Measurements from ENCODE around the gene CNTN5. TPM values are rescaled to one million over a fixed set of nuclear protein-coding genes. Genes with fewer than 3 reads are reported as not detected.
"Not testable (repeated sequence)": the region's sequence is repeated elsewhere in the genome, so short reads cannot be mapped to it uniquely, and the experiment has no call there.

Gene CNTN5
- total RNA-seq, 4 donors from 2014 or later: not detected

DNA sequence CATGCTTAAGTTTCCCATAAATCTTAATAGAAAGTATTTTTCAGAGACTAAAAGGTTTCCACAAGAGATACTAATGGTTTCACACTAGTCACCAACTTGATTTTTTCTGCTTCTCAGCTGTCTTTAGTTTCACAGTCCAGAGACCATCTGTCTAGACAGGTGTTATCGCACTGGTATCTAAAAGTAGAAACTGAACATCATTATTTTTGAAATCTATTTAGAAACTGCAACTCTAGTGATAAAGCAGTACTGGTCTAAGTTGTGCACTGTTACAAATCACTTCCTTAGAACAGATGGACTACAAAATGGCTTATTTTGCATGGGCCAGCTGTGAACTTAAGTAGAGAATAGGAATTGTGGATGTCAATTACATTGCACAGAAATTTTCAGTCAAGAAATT lies 78.0 kb downstream of the CNTN5 start:
- TF ChIP-seq, protein P1, sequence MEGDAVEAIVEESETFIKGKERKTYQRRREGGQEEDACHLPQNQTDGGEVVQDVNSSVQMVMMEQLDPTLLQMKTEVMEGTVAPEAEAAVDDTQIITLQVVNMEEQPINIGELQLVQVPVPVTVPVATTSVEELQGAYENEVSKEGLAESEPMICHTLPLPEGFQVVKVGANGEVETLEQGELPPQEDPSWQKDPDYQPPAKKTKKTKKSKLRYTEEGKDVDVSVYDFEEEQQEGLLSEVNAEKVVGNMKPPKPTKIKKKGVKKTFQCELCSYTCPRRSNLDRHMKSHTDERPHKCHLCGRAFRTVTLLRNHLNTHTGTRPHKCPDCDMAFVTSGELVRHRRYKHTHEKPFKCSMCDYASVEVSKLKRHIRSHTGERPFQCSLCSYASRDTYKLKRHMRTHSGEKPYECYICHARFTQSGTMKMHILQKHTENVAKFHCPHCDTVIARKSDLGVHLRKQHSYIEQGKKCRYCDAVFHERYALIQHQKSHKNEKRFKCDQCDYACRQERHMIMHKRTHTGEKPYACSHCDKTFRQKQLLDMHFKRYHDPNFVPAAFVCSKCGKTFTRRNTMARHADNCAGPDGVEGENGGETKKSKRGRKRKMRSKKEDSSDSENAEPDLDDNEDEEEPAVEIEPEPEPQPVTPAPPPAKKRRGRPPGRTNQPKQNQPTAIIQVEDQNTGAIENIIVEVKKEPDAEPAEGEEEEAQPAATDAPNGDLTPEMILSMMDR (IDR thresholded peaks at IDR 0.05): no peak
- ATAC-seq (ENCODE audit: low FRiP score) (no peak), DNase-seq (ENCODE audit: low spot score) (no peak)

DNA sequence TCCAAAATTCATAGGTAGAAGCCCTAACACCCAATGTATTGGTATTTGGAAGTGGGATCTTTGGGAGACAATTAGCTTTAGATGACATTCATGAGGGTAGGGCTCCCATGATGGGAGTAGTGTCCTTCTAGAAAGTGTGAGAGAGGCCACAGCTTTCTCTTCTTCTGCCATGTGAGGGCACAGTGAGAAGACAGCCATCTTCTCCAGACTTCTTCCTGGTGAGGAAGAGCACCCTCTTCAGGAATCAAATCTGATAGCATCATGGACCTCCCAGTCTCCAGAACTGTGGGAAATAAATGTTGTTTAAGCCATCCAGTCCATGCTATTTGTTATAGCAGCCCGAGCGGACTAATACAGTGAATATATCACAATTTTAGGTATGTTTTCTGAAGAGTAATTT lies 96.9 kb downstream of the CNTN5 start:
- ATAC-seq (ENCODE audit: low FRiP score) (no peak), DNase-seq (ENCODE audit: low spot score) (no peak)
- TF ChIP-seq, protein P1 (IDR thresholded peaks at IDR 0.05): no peak

DNA sequence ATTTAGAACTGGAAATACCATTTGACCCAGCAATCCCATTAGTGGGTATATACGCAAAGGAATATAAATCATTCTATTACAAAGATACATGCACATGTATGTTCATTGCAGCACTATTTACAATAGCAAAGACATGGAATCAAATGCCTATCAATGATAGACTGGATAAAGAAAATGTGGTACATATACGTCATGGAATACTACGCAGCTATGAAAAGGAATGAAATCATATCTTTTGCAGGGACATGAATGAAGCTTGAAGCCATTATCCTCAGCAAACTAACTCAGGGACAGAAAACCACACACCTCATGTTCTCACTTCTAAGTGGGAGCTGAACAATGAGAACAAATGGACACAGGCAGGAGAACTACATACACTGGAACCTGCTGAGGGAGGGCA lies 113.1 kb downstream of the CNTN5 start:
- not testable (repeated sequence) for DNase-seq (ENCODE audit: low spot score); ATAC-seq (ENCODE audit: low FRiP score)

DNA sequence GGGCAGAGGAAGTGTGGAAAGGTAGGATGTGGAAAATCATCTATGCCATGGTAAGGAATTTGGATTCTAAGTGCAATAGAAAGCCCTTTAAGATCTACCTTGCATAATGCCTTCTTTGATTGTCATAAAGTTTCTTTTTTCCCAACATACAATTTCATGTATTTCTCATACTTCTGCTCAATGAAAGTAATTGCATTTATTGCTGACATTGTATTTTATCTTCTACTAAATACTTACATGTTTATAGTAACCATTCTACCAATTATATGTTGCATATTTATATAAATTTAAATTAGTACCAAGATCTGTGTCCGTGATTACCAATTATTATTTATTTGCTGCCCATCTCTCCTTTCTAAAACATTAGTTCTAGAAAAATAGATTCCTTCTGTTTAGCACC lies 114.8 kb downstream of the CNTN5 start:
- ATAC-seq (ENCODE audit: low FRiP score) (no peak), DNase-seq (ENCODE audit: low spot score) (no peak)
- TF ChIP-seq, protein P1 (IDR thresholded peaks at IDR 0.05): no peak

DNA sequence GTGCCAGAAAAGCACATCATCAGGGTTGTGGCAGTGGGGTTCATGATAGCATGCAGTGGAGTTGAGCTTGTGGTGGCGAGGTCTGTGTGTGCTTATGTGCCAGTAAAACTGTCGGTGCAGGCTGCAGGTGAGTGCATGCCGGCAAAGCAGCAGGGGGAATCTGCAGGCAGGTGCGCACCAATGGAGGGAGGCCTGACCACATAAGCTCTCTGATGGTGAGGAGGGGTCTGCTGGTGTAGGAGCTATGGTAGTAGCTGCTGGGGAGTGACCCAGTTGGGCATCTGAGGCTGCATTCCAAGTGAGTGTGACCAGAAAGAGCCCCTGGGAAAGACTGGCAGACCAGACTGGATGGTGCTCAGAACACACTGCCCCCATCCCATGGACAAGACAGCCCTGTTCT lies 121.5 kb downstream of the CNTN5 start:
- ATAC-seq (ENCODE audit: low FRiP score) (no peak), DNase-seq (ENCODE audit: low spot score) (no peak)
- TF ChIP-seq, protein P1 (IDR thresholded peaks at IDR 0.05): no peak

DNA sequence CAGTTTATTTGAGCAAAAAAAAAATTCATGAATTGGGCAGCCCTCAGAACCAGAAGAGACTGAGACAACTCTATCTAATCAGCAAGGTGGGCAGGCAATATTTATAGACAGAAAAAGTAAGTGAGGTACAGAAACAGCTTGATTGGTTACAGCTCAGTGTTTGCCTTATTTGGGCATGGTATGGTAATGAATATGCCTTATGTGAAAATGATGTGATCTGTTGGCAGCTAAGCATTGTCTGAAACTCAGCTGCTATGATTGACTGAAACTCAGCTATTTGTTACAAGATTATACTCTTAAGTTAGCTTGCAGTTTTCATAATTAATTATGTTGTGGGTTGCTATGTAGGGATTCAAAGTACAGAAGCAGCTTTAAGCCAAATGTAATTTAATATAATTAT lies 127.6 kb downstream of the CNTN5 start:
- TF ChIP-seq, protein P1 (IDR thresholded peaks at IDR 0.05): no peak
- DNase-seq (ENCODE audit: low spot score): no peak
- no peak for ATAC-seq (ENCODE audit: low FRiP score)

DNA sequence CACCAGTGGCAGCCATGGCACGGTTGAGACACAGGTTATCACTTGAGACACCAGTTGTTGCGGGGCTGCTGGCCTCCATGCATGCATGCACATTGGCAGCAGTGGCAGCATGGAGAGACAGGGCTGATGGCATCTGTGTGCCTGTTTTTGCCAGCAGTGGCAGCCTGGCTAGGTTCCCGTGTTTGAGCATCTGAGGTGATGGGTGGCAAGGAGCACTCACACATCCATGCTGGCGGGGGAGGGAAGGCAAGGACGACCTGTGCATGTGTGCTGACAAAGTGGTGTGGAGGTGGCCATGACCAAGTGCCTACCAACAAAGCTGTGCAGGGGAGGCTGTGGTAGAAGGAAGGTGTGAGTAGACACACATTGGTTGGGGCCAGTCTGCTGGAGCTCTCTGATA lies 133.5 kb downstream of the CNTN5 start:
- no peak for ATAC-seq (ENCODE audit: low FRiP score)
- TF ChIP-seq, protein P1 (IDR thresholded peaks at IDR 0.05): no peak
- DNase-seq (ENCODE audit: low spot score): no peak

DNA sequence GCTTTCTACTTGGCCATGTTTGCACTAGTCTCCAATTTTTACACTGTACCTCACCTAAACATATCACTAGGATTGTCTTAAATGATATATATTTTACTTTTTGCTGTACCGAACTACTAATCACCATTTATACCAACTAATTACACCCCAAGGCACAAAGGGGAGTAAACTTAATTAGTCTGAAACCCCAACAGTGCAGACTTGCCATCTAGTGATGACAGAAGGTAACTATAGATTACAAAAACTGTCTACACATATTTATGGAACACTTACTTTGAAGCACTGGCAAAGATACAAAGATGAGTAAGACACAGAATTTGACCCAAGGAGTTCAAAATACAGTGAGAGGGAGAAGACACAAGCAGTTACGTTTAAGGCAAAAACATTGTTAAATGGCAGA lies 139.7 kb downstream of the CNTN5 start:
- ATAC-seq (ENCODE audit: low FRiP score) (no peak), DNase-seq (ENCODE audit: low spot score) (no peak)
- TF ChIP-seq, protein P1 (IDR thresholded peaks at IDR 0.05): no peak
